GM18499 (cell line): ENCODE results near the gene ACAP3.

Source experiments
- ATAC-seq: cut with Tn5 transposase; IDR thresholded peaks from one replicate; pipeline ENCODE4 v1.9.1; 2021; ENCODE audit warnings: moderate number of reproducible peaks; ENCODE audit not compliant: insufficient read depth, unreplicated experiment

Gene ACAP3, protein sequence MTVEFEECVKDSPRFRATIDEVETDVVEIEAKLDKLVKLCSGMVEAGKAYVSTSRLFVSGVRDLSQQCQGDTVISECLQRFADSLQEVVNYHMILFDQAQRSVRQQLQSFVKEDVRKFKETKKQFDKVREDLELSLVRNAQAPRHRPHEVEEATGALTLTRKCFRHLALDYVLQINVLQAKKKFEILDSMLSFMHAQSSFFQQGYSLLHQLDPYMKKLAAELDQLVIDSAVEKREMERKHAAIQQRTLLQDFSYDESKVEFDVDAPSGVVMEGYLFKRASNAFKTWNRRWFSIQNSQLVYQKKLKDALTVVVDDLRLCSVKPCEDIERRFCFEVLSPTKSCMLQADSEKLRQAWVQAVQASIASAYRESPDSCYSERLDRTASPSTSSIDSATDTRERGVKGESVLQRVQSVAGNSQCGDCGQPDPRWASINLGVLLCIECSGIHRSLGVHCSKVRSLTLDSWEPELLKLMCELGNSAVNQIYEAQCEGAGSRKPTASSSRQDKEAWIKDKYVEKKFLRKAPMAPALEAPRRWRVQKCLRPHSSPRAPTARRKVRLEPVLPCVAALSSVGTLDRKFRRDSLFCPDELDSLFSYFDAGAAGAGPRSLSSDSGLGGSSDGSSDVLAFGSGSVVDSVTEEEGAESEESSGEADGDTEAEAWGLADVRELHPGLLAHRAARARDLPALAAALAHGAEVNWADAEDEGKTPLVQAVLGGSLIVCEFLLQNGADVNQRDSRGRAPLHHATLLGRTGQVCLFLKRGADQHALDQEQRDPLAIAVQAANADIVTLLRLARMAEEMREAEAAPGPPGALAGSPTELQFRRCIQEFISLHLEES

DNA sequence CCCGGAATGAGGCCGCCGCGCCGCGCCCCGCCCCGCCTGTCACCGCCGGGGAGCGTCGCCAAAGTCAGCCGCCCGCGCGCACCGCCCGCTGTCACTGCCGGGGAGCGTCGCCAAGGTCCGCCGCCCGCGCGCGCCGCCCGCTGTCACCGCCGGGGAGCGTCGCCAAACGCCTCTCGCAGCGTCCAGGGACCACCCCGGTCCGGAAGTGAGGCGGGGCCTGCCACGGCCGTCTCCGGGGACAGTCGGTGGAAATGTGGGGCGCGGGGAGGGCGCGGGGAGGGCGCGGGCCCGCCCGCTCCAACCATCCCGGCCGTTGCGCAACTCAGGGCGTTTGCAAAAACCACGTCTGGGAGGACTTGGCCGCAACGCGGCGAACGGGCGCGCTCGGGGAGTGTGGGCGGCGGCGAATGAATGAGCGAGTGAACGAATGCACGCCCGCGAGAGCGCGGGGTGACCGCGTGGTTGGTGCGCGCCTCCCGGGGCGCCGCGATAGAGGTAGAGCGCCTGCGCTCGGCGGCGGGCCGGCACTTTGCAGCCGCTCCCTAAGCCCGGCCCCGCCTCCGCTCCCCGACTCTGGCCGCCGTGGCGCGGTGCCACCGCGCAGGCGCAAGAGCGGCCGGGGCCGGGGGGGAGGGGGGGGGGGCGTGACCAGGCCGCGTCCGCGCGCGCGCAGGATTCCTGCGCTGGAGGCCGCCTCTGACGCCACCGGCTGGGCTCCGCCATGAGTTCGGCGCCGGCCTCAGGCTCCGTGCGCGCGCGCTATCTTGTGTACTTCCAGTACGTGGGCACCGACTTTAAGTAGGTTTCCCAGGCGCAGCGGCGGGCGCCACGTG is at the start of gene ACAP3, which contains the start of gene PUSL1:
TSS of gene ACAP3 (minus strand) at position 8 of the 833 bp plus-strand sequence. CDS start 115 bp downstream, outside the sequence.
TSS of gene PUSL1 (plus strand) at position 675 of the 833 bp plus-strand sequence. CDS start at position 722, 47 bp downstream.
- ATAC-seq: no peak

DNA sequence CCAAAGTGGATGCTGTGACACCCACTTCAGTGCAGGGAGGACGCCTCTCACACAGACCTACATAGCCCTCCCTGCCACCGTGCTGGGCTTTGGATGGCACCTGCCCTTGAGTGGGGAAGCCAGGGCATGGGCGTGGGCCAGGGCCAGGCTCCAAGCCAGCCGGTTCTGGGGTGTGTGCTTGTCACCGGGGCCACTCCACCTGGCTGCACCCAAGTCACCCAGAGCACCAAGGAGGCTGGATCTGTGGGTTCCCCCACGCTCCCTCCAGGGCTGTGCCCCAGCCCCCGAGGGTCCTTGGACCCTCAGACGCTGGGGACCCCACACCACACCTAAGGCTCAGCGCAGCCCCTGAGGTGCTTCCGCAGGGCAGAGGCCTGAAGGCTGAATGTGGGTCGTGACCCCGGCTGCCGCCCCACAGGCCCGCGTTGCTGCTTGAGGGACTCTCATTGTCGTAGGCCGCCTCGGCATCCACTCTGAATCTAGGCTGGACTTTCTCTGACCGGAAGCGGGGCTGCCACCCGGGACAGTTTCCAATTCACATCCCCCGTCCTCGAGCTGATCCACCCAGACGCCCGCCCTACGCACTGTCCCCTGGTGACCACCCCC is 49.2 kb upstream of the ACAP3 start:
- ATAC-seq: no peak

DNA sequence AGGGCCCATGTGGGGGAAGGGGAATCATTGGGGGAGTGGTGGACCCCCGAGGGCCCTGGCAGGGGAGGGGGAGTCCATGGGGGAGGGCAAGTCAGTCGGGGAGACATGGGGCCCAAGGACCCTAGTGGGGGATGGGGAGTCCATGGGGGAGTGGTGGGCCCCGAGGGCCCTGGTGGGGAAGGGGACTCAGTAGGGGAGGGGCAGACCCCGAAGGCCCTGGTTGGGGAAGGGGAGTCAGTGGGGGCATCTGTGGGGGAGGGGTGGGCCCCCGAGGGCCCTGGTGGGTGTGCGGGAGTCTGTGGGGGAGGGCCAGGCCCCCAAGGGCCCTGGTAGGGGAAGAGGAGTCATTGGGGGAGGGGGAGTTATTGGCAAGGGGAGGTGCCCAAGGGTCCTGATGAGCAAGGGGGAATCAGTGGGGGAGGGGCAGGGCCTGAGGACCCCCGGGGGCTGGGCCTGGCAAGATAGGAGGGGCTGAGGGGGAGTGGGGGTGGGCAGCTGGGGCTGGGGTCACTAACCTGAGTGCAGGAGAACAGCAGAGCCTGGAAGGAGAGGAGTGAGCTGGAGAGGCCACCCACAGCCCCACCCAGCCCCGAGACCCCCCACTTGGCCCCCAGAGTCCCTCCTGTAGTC is 48.6 kb upstream of the ACAP3 start:
- no peak for ATAC-seq

DNA sequence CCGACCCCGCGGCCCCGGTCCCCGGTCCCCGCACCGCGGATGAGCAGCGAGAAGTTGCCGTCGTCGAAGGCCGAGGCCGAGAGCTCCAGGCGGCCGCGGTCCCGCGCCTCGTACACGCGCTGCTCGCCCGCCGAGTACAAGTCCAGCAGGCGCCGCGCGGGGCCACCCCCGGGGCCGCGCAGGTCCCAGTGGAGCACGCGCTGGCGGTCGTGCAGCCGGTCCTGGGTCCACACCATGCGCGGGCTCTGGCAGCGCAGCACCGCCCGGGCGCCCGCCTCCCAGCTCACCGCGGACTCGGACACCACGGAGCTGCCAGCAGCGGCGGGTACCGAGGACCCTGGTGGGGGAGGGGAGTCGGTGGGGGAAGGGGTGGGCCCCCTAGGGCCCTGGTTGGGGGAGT is 47.7 kb upstream of the ACAP3 start:
- ATAC-seq: no peak

DNA sequence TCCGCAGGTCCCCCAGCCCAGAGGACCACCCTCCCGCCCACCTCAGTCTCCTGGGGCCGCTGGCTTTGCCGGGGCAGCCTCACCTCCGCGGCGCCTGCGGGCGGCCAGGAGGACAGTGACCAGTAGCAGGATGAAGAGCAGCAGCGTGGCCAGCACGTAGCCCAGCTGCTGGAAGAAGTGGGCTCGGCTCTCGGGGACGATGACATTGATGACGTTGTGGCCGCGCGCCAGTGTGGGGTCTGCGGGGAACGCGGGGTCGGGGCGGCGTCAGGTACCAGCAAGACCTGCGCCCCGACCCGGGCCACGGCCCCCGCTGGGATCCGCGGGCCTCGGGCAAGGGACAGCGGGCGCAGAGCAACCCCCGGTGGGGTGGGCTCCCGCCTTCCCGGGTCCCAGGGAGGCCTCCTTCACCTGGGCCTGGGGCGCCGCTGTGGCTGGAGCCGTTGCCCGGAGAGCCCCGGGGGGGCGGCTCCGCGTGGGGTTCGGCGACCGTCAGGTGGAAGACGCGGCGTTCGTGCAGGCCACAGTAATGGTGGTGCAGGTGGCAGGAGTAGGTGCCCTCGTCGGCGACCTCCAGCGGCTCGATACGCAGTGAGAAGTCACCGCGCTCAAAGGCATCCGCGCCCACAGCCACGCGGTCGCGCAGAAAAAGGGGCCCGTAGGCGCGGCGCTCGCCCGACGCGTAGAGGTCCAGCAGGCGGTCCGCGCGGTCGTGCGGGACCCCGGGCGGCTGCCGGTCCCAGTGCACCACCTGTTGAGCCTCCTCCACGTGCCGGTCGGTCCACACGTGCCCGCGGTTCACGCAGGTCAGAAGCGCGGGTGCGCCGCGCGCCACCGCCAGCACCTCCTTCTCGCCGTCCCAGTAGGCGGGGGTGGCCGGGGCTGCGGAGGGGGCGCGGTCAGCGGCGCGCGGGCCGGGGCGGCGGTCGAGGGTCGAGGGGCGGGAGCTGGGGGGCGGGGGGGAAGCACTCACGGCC is 46.8 kb upstream of the ACAP3 start:
- no peak for ATAC-seq

DNA sequence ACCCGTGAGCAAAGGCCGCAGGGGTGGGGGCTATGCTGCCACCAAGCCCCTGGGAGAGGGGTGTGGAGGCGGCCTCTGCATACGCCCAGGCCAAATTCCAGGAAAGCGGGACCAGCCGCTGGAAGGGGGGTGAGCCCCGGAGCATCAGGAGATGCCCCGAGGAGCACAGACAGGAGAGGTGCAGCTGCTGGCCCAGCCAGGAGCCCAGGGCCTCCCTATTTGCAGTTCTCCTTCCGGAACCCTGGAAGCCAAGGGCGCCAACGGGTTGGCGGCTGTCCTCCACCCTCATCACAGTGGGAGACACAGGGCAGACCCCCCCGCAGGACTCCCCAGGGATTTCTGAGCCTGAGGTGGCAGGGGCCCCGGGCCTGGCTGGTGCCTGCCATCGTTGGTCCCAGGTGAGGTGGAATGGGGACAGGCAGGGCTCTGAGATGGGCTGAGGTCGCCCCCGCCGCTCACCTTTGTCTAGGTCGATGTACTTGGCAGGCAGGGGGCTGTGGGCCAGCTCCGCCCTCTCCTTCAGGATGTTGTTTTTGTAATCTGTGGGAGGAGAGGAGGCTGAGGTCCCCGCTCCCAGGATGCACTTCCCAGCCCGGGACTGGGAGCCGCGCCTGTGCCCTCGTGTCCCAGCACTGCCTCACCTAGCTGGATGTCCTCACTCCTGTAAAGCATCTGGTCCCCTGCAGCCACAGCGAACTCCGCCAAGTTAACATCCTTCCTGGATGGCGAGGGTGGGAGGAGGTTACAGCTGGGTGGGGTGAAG is 45.8 kb upstream of the ACAP3 start:
- ATAC-seq: no peak

DNA sequence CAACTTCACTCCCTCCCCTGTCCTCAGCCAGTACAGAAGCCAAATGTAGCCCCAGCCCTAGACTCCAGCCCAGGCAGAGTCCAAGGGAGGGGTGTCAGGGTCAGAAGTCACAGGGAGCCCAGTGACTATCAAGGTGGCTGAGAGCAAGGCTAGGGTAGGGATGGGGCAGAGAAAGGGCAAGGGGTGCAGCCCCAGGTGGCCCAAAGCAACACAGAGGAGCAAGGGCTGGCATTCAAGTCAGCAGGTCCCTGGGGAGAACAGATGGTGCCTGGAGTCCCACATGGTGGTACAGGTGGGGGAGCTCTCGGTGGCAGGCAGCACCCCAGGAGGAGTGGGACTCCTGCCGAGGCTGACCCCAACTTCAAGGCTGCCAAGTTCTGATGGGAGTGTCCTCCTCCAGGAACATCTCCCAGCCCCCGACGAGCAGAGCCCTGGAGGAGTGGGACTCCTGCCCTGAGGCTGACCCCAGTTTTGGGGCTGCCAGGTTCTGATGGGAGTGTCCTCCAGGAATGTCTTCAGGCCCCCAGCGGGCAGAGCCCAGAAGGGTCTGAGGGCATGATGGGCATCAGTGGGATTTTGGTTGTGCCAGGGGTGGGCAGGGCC is 45.2 kb upstream of the ACAP3 start:
- no peak for ATAC-seq

DNA sequence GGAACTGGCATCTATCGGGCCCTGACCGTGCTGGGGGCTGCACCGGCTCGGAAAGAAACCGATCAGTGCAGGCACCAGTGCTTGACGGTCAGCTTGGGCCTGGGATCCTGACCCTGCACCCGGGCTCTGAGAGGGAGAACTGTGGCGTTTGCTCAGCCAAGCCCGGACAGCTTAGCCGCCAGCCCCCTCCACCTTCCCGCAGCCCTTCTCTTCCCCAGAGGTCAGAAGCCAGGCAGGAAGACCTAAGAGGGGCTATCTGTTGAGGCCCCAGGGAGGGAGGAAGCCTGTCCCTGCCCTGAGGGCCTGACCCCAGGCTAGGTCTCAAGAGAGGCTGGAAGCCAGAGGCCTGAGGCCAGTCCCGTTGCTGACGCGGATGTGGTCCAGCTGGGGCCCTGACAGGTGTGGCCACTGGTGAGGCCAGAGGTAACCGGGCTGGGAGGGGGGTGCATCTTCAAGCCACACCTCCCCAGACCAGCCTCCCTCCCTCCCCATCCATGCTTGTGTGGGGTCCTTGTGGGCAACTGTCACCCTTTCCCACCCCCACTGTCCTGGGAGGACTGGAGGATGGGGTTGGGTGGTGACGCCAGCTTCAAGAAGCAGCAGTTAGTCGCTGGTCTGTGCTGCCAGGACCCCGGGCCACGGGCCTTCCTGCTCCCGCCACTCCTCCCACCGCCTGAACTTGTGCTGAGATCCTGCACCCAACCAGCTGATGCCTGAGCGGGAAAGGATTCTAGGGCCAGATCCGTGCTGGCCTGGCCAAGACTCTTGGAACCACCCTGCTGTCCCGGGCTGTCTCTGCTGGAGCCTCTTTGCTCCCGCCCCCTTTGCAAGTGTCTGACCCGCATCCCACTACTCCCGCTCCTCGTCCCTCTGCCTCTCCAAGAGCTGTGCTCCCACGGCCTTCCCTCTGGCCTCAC is 44.0 kb upstream of the ACAP3 start:
- no peak for ATAC-seq

DNA sequence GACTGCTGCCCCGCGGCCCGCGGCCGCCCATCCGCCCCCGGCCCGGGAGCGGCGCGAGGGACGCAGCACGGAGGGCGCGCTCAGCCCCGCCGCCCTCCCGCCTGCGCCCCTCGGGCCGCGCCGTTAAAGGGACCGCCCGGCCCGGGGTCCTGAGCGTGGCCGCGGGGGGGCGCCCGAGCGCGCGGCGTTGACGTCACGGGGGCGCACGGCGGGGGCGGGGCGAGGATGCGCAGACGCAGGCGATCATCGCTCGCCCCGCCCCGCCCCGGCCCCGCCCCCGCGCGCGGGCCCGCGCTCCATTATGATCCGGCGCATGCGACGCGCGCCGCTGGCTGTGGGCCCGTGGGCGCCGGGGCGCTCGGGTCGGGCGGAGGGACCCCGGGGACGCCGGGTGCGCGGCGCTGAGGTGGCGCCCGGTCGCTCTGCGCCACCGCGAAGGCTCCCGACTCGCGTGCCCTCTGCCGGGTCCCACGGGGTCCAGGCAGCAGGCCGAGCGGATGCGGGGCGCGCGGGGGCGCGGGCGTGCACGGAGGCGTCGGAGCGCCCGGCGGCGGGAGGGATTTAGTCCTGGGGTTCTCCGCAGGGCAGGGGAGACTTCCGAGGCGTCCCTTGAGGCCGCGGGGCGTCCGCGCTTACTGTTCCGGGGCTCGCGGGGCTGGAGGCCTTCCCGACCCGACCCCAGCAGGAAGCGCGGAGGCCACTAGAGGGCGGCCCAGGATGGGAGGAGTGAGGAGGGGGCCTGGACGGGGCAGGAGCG is 41.7 kb upstream of the ACAP3 start, which contains the start of gene DVL1:
TSS of gene DVL1 (minus strand) at position 163 of the 757 bp plus-strand sequence. CDS start 353 bp downstream, outside the sequence.
- no peak for ATAC-seq

DNA sequence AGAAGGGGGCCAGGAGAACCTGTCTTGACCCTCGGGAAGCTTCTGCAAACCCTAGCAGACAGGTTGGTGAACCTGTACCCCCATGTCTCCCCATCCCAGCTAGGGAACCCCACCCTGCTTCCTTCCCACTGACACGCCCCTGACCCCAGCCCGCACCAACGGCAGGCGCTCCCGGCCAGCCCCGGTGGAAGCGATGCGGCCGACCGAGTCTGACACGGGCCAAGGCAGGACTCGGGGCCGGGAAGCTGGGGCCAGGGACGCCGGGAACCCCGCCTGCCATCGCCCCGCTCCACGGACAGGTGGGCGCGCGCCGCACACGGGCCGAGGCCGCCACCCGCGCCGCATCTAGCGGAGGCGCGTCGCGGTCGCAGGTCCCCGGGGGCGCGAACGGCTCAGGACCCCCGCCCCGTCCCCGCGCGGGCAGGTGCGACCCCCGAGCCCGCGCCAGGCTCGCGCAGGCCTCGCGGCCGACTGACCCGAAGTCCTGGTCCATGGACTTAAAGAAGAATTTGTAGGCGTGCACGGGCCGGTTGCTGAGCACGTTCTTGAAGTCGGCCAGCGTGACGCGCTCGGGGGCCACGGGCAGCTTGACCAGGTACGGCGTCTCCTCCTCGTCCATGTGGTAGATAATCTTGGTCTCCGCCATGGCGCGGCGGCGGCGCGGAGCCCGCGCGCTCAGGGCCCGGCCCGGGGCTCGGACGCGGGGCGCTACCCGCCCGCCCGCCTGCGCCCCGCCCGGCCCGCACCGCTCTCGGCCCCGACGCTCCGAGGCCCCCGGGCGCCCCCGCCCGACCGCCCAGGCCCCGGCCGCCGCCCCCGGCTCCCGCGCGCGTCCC is 40.9 kb upstream of the ACAP3 start:
- ATAC-seq: no peak

DNA sequence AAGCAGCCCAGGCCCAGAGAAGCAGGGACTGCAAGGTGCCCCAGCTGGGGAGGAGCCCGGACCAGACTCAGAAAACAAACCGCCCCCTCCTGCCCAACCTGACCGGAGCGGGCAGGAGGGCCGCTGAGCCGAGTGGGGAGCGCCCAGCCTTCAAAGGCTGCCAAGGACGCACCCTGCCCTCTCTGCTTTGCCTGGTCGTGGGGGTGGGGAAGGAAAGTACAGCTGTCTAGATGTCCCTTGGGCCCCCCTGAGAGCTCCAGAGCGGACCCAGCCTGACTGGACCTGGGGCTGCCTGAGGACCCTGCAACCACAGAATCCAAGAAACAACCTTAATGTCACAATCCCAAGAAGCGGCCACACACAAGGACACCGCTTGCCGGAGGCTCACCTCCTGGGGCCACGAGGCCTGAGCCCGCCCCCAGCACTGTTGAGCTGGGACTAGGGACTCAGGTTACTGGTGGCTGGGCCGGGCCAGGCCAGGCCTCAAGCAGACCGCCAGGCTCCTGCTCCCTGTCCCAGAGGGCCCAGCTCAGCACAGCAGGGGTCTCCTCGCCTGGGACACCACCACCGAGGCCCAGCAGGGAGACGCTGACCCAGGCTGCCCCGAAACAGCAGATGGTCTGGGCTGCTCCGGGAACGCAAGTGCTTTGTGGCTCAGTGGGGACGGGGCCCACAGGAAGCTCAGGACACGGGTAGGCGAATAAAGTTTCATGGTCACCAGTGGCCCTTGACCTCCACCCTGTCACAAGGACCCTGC is 40.1 kb upstream of the ACAP3 start:
- no peak for ATAC-seq

DNA sequence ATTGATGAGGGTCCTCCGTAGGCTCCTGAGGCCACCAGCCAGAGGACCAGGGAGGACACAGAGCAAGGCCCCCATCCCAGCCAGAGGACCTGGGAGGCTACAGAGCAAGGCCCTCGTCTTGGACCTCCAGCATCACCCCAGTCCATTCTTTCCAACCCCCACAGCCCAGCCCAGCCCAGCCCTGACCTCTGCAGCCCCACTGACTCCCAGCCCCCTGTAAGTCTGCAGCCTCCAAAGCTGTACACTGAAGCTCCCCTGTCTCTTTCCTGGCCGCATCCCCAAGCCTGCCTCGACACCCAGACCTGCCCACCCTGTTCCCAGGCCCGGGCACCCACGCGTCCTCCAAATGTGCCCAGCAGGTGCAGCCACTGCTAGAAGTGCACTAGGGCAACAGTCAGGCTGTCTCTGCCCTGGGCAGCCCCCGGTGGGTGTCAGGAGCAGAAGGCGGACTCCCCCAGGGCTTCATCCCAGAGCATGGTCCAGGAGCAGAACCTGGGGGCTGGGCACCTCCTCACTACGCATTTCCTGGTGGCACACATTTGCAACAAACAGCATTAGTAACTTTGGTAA is 39.4 kb upstream of the ACAP3 start:
- no peak for ATAC-seq

DNA sequence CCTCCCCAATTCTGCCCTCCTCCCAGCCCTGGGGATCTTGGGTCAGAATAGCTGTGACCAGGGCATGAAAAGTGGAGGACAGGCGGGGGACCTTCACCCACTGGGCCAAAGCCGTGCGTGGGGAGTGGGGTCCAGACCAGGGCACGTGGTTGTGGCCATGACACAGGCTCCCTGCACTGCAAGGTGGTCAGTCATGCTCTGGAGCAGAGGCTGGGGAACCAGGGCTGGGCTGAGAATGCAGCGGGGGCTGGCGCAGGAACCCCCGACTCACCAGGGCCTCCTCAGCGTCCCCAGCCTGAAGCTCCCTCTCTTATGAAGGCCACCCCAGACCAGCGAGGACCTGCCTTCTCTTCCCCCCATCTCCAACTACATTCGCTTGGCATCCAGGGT is 38.8 kb upstream of the ACAP3 start:
- no peak for ATAC-seq
